ENCODE data around the gene TBL3.

The TBL3 gene

GRCh38 chr16:2022723-2023091 is 50.9 kb downstream of the TBL3 start:
- DNase-seq: no peak

DNA sequence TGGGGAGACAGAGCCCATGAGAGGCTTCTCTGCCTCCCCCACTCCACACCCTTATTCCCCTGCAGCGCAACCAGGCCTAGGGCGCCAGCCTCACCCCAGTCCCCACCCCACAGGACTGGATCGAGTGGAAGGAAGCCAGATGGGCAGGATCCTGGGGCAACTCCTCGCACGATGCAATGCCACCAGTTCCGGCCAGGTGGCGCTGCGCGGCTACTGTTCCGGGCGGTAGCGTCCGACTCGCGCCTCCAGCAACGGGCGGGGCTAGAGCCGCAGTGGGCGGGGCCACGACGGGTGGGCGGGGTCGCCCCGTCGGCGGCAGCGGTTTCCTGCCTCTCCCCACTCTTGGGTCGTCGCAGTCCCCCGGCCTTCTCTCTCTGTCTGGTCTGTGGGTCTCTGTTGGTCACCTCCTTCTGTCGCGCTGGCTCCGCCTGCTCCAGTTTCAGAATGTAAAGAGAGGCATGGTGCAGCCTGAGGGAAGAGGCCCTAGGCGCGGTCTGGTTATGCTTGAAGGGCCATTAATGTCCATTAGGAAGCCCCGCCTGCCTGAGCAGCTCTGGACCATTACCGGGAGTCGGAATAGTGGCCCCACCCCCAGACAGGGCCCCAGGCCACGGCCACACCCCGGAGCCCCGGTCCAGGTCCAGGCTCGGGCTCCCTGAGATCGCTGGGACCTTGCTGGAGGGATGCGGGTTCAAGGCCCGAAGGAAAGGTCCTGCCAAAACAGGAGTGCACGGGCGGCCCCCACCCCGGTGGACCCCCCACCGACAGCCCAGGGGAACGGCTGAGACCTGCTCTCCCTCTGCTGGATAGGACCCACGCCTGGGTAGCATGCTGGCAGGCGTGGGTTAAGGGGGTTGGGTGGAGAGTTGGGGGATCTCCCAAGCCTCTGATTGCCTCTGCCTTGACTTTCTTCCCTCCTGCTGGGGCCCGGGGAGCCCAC is 51.5 kb downstream of the TBL3 start:
- peak; percentile 83 to 98 (median 94) for DNase-seq

GRCh38 chr16:2024032-2024420 is 52.2 kb downstream of the TBL3 start:
- DNase-seq: no peak

GRCh38 chr16:2025251-2025650 is 53.4 kb downstream of the TBL3 start:
- no peak for DNase-seq

- DNase-seq: no peak
Observed at GRCh38 chr16:2025878-2026460, 54.1 kb downstream of the TBL3 start.

DNA sequence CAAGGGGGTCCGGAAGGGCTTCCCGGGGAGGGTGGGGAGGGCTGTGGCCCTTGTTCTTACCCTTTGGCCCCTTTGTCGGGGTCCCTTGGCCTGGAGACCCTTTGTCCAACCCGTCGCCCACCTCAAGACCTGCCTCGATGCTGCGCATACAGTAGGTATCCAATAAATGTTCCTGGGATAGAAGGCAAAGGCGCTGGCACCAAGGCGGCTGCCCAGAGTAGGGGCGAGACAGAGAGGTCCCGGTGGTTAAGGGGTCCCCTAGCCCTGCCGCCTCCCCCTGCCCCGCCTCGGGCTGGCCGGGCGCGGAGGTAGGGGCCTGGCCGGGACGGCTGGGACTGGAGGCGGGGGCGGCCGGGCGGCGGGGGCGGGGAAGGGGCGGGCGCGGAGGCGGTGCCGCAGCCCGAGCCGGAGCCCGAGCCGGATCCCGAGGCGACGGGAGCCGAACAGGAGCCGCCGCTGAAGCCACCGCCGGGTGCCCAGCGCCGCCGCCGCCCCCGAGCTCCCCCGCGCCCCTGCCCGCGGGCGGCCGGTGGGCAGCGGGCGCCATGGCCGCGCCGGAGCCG is 54.7 kb downstream of the TBL3 start, which contains the start of gene NHERF2:
Gene NHERF2, plus strand, starts transcription at position 442 of the 563 bp plus-strand sequence. Its CDS starts 104 bp downstream, at position 546.
- DNase-seq: peak in 4 of 6 experiments; percentile 23 to 43 (median 28)

- DNase-seq: peak in 2 of 6 experiments; percentile 35 to 43
Observed at GRCh38 chr16:2027024-2028010, 55.5 kb downstream of the TBL3 start.

GRCh38 chr16:2028146-2028545 is 56.3 kb downstream of the TBL3 start:
- no peak for DNase-seq

DNA sequence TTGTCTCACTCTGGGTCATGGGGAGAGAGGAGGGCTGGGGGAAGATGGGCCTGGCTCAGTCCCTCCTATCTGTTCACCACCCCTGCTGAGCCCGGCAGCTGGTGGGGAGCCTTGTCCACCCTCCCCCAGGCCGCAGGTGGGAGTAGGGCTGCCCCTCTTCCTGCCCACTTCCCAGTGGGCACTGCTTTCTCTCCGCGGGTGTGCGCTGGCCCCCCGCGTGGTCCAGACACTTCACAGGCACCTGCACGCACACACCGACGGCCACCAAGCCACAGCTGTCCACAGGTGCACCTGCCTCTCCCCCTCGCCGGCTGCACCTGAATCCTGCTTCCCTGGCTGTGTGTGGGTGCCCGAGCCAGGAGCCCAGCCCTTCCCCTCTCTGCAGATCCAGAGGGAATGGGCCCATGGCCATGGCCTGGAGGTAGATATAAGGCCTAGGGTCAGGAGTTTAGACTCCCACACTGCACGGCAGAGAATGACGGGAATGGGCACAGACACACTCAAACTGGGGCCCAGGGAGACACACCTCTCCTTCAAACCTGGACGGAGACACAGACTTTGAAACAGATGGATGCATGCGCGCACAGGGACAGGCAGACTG is 56.9 kb downstream of the TBL3 start:
- no peak for DNase-seq

GRCh38 chr16:2029350-2029749 is 57.5 kb downstream of the TBL3 start:
- no peak for DNase-seq

GRCh38 chr16:2030036-2030435 is 58.2 kb downstream of the TBL3 start:
- DNase-seq: no peak

GRCh38 chr16:2031081-2031577 is 59.3 kb downstream of the TBL3 start:
- no peak for DNase-seq

All from stimulated activated naive CD4-positive, alpha-beta T cell (primary cell).